Keratinocyte (primary cell): ENCODE measurements around the gene PRKCA. TPM values are rescaled to one million over a fixed set of nuclear protein-coding genes. Genes with fewer than 3 reads are reported as not detected.

Experiments
- DNase-seq: peaks from one replicate; pipeline ENCODE4 v3.0.0-alpha.2; 2011; ENCODE audit warnings: low read depth, missing footprints, low spot score
- FAIRE-seq: peaks from 2 replicates; lab custom pipeline; 2011; peaks lifted over from hg19 to GRCh38; lab: Jason Lieb, UNC
- H2AFZ ChIP-seq: 2 replicates; pipeline ENCODE4 v1.6.0; 2012; ENCODE audit warnings: low read length, control low read depth, inconsistent platforms; ENCODE audit not compliant: control insufficient read depth
- H3K27ac ChIP-seq: 2 replicates; pipeline ENCODE4 v1.5.1; 2011; ENCODE audit warnings: low read length; ENCODE audit not compliant: control insufficient read depth, insufficient read depth
- H3K27me3 ChIP-seq: 3 replicates; pipeline ENCODE4 v1.6.0; 2011; ENCODE audit warnings: low read length; ENCODE audit not compliant: control insufficient read depth, insufficient read depth; ENCODE audit errors: extremely low read depth
- H3K36me3 ChIP-seq, 2 experiments: 2 replicates in 1 of 2; 3 replicates in 1 of 2; pipeline ENCODE4 v1.5.1; 2011; ENCODE audit warnings: low read length in 2 of 2, mild to moderate bottlenecking in 1 of 2; ENCODE audit not compliant: control insufficient read depth in 2 of 2, insufficient read depth in 2 of 2; ENCODE audit errors: extremely low read depth in 1 of 2
- H3K4me1 ChIP-seq: 3 replicates; pipeline ENCODE4 v1.5.1; 2011; ENCODE audit warnings: low read length; ENCODE audit not compliant: control insufficient read depth, insufficient read depth; ENCODE audit errors: extremely low read depth
- H3K4me2 ChIP-seq: 3 replicates; pipeline ENCODE4 v1.6.0; 2011; ENCODE audit warnings: low read depth, low read length; ENCODE audit not compliant: control insufficient read depth, insufficient read depth; ENCODE audit errors: extremely low read depth
- H3K4me3 ChIP-seq, 3 experiments: fragments of 200-600 bp in 1 of 3; sonication (generic) in 1 of 3; 2 replicates in 2 of 3; 3 replicates in 1 of 3; pipeline ENCODE4 v1.5.1; 2011 to 2016; ENCODE audit warnings: low read length in 3 of 3, mild to moderate bottlenecking in 3 of 3, control low read depth in 2 of 3, inconsistent platforms in 1 of 3, low read depth in 1 of 3, mixed read lengths in 1 of 3, mixed run types in 1 of 3, moderate library complexity in 1 of 3; ENCODE audit not compliant: control insufficient read depth in 2 of 3, insufficient read depth in 2 of 3; ENCODE audit errors: extremely low read depth in 1 of 3
- H3K79me2 ChIP-seq: 2 replicates; pipeline ENCODE4 v1.6.0; 2012; ENCODE audit warnings: low read length; ENCODE audit not compliant: control insufficient read depth, insufficient read depth
- H3K9ac ChIP-seq: 3 replicates; pipeline ENCODE4 v1.6.0; 2011; ENCODE audit warnings: low read length; ENCODE audit not compliant: control insufficient read depth, insufficient read depth; ENCODE audit errors: extremely low read depth
- H3K9me1 ChIP-seq: 3 replicates; pipeline ENCODE4 v1.6.0; 2011; ENCODE audit warnings: low read length; ENCODE audit not compliant: control insufficient read depth, insufficient read depth; ENCODE audit errors: extremely low read depth
- H3K9me3 ChIP-seq: 2 replicates; pipeline ENCODE4 v1.5.1; 2012; ENCODE audit warnings: low read depth, low read length; ENCODE audit not compliant: control insufficient read depth
- H4K20me1 ChIP-seq: 3 replicates; pipeline ENCODE4 v1.6.0; 2011; ENCODE audit warnings: low read length; ENCODE audit not compliant: control insufficient read depth, insufficient read depth; ENCODE audit errors: extremely low read depth
- CTCF ChIP-seq, 3 experiments: IDR thresholded peaks in 1 of 3; conservative IDR thresholded peaks in 1 of 3; optimal IDR thresholded peaks in 1 of 3; 2 replicates in 2 of 3; 3 replicates in 1 of 3; pipeline versions ENCODE3 to v1.5.1; 2011; ENCODE audit warnings: low read length in 3 of 3, mild to moderate bottlenecking in 3 of 3, moderate library complexity in 2 of 3, control low read depth in 1 of 3, inconsistent platforms in 1 of 3; ENCODE audit not compliant: insufficient read depth in 2 of 3; ENCODE audit errors: extremely low read depth in 1 of 3
- EZH2 ChIP-seq: IDR thresholded peaks from one replicate; pipeline ENCODE4 v1.6.1; 2012; ENCODE audit warnings: inconsistent platforms, mild to moderate bottlenecking, low read length, moderate library complexity
- dilution Hi-C: fragments of 300-500 bp; cut with MboI; formaldehyde crosslinking; loops from one replicate; pipeline ENCODE4 v1.7.0; 2020; ENCODE audit warnings: low sequenced_read_pairs; ENCODE audit not compliant: extremely low pct_ligation_motif_present
- polyA plus RNA-seq, 5 experiments: library from polyadenylated mRNA; depleted of rRNA in 3 of 5; stranded (reverse) in 3 of 5; stranded (forward) in 1 of 5; unstranded in 1 of 5; fragments of >200 nt; gene quantifications; 1 replicate in 1 of 5; 2 replicates in 3 of 5; 3 replicates in 1 of 5; pipeline versions ENCODE4 v1.2.1 to v1.2.3, GENCODE V29; 2011 to 2012; ENCODE audit warnings: missing spikeins in 2 of 5, low read depth in 1 of 5, low replicate concordance in 1 of 5

The PRKCA gene
- polyA plus RNA-seq, 1 donor (not counting 4 experiments of a cell fraction or from before 2014, with no cell fraction given): 3.6 TPM

GRCh38 chr17:66720027-66720426 lies 417.6 kb downstream of the PRKCA start:
- no peaks in the 10 kb centered on the region for H3K9me3 ChIP-seq
- dilution Hi-C loops: no loop called here
- FAIRE-seq (no peak), DNase-seq (no peak)
- H3K36me3 ChIP-seq: no peaks in the 10 kb centered on the region
- no peak overlapping the region for H3K4me2 ChIP-seq
- no peaks in the 10 kb centered on the region for H3K27me3 ChIP-seq
- no peak overlapping the region for H3K9ac ChIP-seq
- no peaks in the 10 kb centered on the region for H3K79me2 ChIP-seq
- no peak overlapping the region for H3K4me3 ChIP-seq
- no peaks in the 10 kb centered on the region for H4K20me1 ChIP-seq
- no peak overlapping the region for H2AFZ ChIP-seq
- no peak for TF ChIP-seq CTCF (optimal IDR thresholded peaks at IDR 0.05 in 1 of 3, IDR thresholded peaks at IDR 0.05 in 1 of 3, conservative IDR thresholded peaks at IDR 0.05 in 1 of 3; ENCODE audit: extremely low read depth in 1 of 3, insufficient read depth in 2 of 3, low read length in 3 of 3)
- no peak for TF ChIP-seq EZH2
- H3K27ac ChIP-seq: no peak overlapping the region
- H3K9me1 ChIP-seq: no peaks in the 10 kb centered on the region
- peaks cover 5% of the 10 kb centered on the region for H3K4me1 ChIP-seq

GRCh38 chr17:66720567-66720966 lies 418.2 kb downstream of the PRKCA start:
- dilution Hi-C loops: no loop called here
- no peak overlapping the region for H3K4me3 ChIP-seq
- H3K27ac ChIP-seq: no peak overlapping the region
- H2AFZ ChIP-seq: no peak overlapping the region
- no peaks in the 10 kb centered on the region for H3K9me1 ChIP-seq
- DNase-seq (no peak), FAIRE-seq (no peak)
- TF ChIP-seq EZH2: no peak
- no peak for TF ChIP-seq CTCF (optimal IDR thresholded peaks at IDR 0.05 in 1 of 3, IDR thresholded peaks at IDR 0.05 in 1 of 3, conservative IDR thresholded peaks at IDR 0.05 in 1 of 3; ENCODE audit: extremely low read depth in 1 of 3, insufficient read depth in 2 of 3, low read length in 3 of 3)
- no peaks in the 10 kb centered on the region for H3K9me3 ChIP-seq
- H4K20me1 ChIP-seq: no peaks in the 10 kb centered on the region
- H3K4me2 ChIP-seq: no peak overlapping the region
- no peak overlapping the region for H3K9ac ChIP-seq
- no peaks in the 10 kb centered on the region for H3K79me2 ChIP-seq
- peaks cover 5% of the 10 kb centered on the region for H3K4me1 ChIP-seq
- H3K36me3 ChIP-seq: no peaks in the 10 kb centered on the region
- H3K27me3 ChIP-seq: no peaks in the 10 kb centered on the region
